Activated CD4-positive, alpha-beta T cell treated with anti-CD3 and anti-CD28 coated beads, Interleukin-2, amount 10 ng/mL, durations not matched to agents 24 days and 14 days (primary cell): ENCODE data around the gene TATDN3. TPM values are rescaled to one million over a fixed set of nuclear protein-coding genes. Genes with fewer than 3 reads are reported as not detected.

Experiments
- DNase-seq: peaks from one replicate; pipeline ENCODE4 v3.0.0; 2022
- H3K27ac Mint-ChIP-seq: one replicate; pipeline ENCODE4 v1.8.0; 2022; ENCODE audit warnings: mild to moderate bottlenecking, mixed read lengths
- H3K27me3 Mint-ChIP-seq: one replicate; pipeline ENCODE4 v1.8.0; 2022; ENCODE audit warnings: mixed read lengths
- H3K36me3 Mint-ChIP-seq: one replicate; pipeline ENCODE4 v1.8.0; 2022; ENCODE audit warnings: low read depth, mild to moderate bottlenecking, mixed read lengths
- H3K4me1 Mint-ChIP-seq: one replicate; pipeline ENCODE4 v1.8.0; 2021; ENCODE audit warnings: mixed read lengths
- H3K4me3 Mint-ChIP-seq: one replicate; pipeline ENCODE4 v1.8.0; 2022; ENCODE audit warnings: mild to moderate bottlenecking, moderate library complexity, mixed read lengths
- H3K9me3 Mint-ChIP-seq: one replicate; pipeline ENCODE4 v1.8.0; 2021; ENCODE audit warnings: mixed read lengths
- intact Hi-C: fragments of 100-400 bp; cut with micrococcal nuclease; formaldehyde crosslinking; loops from one replicate; pipeline ENCODE4 v1.15.1; 2023
- total RNA-seq: library from RNA; stranded (reverse); gene quantifications from 2 replicates; pipeline ENCODE4 v1.2.3, GENCODE V29; 2022

Gene TATDN3
- total RNA-seq, 1 donor from 2014 or later = 15.1 TPM

GRCh38 chr1:212783976-212784375 is 7.7 kb upstream of the TATDN3 start:
- intact Hi-C loops = loop anchor here (2.0 kb wide), 1 partner anchor 175 kb away; the partner anchor contains the start of gene ATF3
- Mint-ChIP-seq H3K27ac (no peak overlapping the region), H3K27me3 (no peaks in the 10 kb centered on the region), H3K4me1 (peaks cover 10% of the 10 kb centered on the region), H3K36me3 (peaks cover 39% of the 10 kb centered on the region), H3K9me3 (no peaks in the 10 kb centered on the region), H3K4me3 (no peak overlapping the region)
- DNase-seq = no peak

- H3K27me3 Mint-ChIP-seq = no peaks in the 10 kb centered on the region
Measured at GRCh38 chr1:212785871-212786270, 5.8 kb upstream of the TATDN3 start.

DNA sequence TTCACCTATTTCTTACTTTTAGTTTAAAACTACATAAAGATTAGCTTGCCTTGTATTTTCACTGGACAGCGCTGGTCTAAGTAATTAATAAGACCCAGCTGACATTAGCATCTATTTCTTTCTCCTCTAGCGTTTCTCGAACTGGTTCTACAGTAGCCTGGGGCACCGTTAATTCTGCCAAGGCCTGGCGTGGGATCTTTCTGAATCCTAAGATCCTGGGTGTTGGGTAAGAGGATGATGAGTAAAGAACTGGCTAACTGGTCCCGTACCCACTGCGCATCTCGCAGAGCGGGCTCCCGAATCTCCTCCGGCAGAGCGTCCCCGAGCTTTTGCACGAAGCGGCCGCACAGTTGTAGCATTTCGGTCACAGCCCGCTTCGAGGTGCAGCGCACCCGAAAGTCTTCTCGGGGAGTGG is 426 bp upstream of the TATDN3 start:
- intact Hi-C loops = loop anchor here (1.0 kb wide), 4 partner anchors 67 to 260 kb away; partner anchors contain the start of genes ANGEL2, FLVCR1 and RPS6KC1
- Mint-ChIP-seq H3K4me1 (peaks cover 26% of the 10 kb centered on the region), H3K27ac (peak overlapping the region; percentile 96), H3K9me3 (peaks cover 5% of the 10 kb centered on the region), H3K36me3 (peaks cover 19% of the 10 kb centered on the region), H3K27me3 (no peaks in the 10 kb centered on the region), H3K4me3 (peak overlapping the region; percentile 93)
- no peak for DNase-seq

More at GRCh38 chr1:212785871-212786270, 5.8 kb upstream of the TATDN3 start:
- H3K9me3 Mint-ChIP-seq = no peaks in the 10 kb centered on the region
- peak overlapping the region; percentile 28 for H3K27ac Mint-ChIP-seq
- intact Hi-C loops = loop anchor here (2.0 kb wide), 1 partner anchor 177 kb away; the partner anchor contains the start of gene ATF3
- peaks cover 14% of the 10 kb centered on the region for H3K4me1 Mint-ChIP-seq
- no peak for DNase-seq
- H3K4me3 Mint-ChIP-seq = no peak overlapping the region
- H3K36me3 Mint-ChIP-seq = peaks cover 37% of the 10 kb centered on the region

DNA sequence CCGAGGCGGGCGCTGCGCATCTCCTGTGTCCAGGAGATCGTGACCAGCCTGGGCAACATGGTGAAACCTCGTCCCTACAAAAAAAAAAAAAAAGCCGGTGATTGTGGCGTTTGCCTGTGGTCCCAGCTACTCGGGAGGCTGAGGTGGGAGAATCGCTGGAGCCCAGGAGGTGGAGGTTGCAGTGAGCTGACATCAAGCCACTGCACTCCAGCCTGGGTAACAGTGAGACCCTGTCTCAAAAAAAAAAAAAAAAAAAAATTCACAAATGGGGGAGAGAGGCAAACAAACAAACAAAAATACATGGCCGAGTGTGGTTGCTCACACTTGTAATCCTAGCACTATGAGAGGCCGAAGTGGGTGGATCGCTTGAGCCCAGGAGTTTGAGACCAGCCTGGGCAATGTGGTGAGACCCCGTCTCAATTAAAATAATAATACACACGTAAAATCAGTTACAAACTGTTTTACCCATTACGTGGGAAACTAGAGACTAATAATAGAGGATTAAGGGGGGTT is 758 bp downstream of the TATDN3 start:
- H3K27ac Mint-ChIP-seq = peak overlapping the region; percentile 96
- DNase-seq = no peak
- peaks cover 5% of the 10 kb centered on the region for H3K9me3 Mint-ChIP-seq
- H3K36me3 Mint-ChIP-seq = peaks cover 21% of the 10 kb centered on the region
- peak overlapping the region; percentile 93 for H3K4me3 Mint-ChIP-seq
- H3K4me1 Mint-ChIP-seq = peaks cover 26% of the 10 kb centered on the region
- intact Hi-C loops = no loop called here
- H3K27me3 Mint-ChIP-seq = no peaks in the 10 kb centered on the region

- Mint-ChIP-seq H3K4me1 (peaks cover 27% of the 10 kb centered on the region), H3K9me3 (peaks cover 5% of the 10 kb centered on the region), H3K36me3 (peaks cover 27% of the 10 kb centered on the region), H3K27me3 (no peaks in the 10 kb centered on the region), H3K27ac (peak overlapping the region; percentile 89), H3K4me3 (peak overlapping the region; percentile 54)
- intact Hi-C loops = no loop called here
- DNase-seq = peak; percentile 69
Measured at GRCh38 chr1:212794561-212795014, 2.9 kb downstream of the TATDN3 start.

DNA sequence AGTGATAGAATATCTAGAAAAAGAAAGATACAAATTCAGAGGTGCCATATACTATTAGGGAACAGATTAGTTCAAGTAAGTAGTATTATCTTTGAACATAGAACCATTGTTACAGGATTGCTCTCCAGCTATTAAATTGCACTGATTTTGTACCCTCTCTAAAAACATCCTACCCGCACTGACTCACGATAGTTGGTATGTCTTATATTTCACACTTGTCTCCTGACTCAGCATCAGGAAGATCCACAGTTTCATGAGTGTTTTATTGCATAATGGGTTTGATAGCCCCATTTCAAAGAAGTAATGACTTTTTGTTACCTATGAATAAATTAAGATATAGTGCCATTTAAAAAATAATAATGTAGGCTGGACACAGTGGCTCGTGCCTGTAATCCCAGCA is 6.0 kb downstream of the TATDN3 start:
- Mint-ChIP-seq H3K27me3 (no peaks in the 10 kb centered on the region), H3K9me3 (peaks cover 5% of the 10 kb centered on the region), H3K4me3 (no peak overlapping the region), H3K27ac (no peak overlapping the region), H3K36me3 (peaks cover 39% of the 10 kb centered on the region), H3K4me1 (peaks cover 17% of the 10 kb centered on the region)
- intact Hi-C loops = no loop called here
- no peak for DNase-seq

- Mint-ChIP-seq H3K36me3 (peaks cover 24% of the 10 kb centered on the region), H3K4me3 (no peak overlapping the region), H3K27me3 (no peaks in the 10 kb centered on the region), H3K4me1 (no peaks in the 10 kb centered on the region), H3K27ac (no peak overlapping the region), H3K9me3 (no peaks in the 10 kb centered on the region)
- DNase-seq = no peak
- intact Hi-C loops = no loop called here
Measured at GRCh38 chr1:212805767-212806166, 14.1 kb downstream of the TATDN3 start.

DNA sequence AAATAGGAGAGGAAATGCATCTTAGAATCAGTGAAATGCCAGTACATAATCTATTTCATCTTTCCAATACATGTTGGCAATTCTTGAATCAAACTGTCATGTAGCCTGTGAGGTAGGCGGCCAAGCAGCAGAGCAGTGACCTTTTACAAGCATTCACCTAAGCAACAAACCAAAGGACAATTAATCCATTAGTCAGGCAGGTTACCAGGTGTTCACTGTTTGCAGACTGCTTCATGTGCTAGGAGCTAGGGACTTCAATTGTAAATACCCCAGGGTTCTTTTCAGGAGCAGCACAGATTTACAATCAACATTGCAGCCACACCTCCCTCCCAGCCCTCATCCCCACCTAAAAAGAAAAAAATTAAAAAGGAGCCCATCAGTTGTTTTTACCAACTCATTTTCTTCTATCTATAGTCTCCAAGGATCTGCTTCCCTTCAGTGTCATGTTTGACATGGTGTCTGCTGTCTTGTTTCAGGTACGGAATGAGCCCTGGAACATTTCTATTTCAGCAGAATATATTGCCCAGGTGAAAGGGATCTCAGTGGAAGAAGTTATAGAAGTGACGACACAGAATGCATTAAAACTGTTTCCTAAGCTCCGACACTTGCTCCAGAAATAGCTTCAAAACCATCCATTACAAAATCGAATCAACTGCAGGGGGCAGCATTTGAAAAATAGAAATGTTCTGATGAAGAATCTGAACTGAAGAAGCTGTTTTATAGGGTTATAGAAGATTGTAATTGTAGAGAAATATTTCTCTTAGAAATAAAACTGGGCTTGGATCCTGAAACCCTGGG is 23.0 kb downstream of the TATDN3 start:
- Mint-ChIP-seq H3K4me1 (peaks cover 2% of the 10 kb centered on the region), H3K27ac (no peak overlapping the region), H3K9me3 (no peaks in the 10 kb centered on the region), H3K27me3 (no peaks in the 10 kb centered on the region), H3K4me3 (no peak overlapping the region), H3K36me3 (no peaks in the 10 kb centered on the region)
- peak; percentile 65 for DNase-seq
- intact Hi-C loops = loop anchor here (1.0 kb wide), 1 partner anchor 181 kb away; no protein-coding TSS in a partner anchor

DNA sequence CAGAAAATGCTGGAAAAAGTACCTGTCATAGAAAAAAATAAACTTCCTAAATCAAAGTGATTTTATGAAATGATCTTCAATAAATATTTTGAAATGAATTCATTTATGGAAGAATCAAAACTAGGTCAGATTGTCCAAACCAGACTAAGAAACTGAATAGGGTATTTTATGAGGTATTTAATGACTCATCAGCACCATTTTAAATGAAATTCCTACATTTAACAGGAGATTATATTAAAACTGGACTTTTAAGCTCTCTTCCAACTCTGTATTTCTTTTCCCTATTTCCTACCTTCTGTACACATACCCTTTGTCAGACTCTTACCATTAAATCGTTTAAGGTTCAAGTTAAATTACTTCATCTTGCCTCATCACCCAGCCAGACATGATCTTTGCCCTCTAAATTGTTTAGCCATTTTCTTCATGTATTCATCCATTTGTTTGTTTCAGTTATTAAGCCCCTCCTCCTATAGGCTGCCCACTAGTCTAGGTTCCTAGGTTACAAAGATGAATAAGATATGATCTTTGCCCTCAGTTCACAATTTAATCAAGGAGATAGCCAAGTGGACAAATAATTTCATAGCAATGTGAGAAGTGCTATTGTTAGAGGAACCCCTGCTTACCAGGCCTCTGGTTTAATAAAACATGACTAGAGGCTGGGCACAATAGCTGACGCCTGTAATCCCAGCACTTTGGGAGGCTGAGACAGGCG is 25.0 kb downstream of the TATDN3 start:
- Mint-ChIP-seq H3K9me3 (no peaks in the 10 kb centered on the region), H3K36me3 (no peaks in the 10 kb centered on the region), H3K27me3 (no peaks in the 10 kb centered on the region), H3K4me1 (peaks cover 3% of the 10 kb centered on the region), H3K4me3 (no peak overlapping the region), H3K27ac (no peak overlapping the region)
- intact Hi-C loops = no loop called here
- DNase-seq = no peak

- Mint-ChIP-seq H3K36me3 (peaks cover 5% of the 10 kb centered on the region), H3K4me1 (peaks cover 3% of the 10 kb centered on the region), H3K27ac (no peak overlapping the region), H3K27me3 (no peaks in the 10 kb centered on the region), H3K4me3 (no peak overlapping the region), H3K9me3 (peaks cover 3% of the 10 kb centered on the region)
- intact Hi-C loops = no loop called here
- DNase-seq = no peak
Measured at GRCh38 chr1:212819726-212820125, 28.0 kb downstream of the TATDN3 start.

- Mint-ChIP-seq H3K4me3 (no peak overlapping the region), H3K27ac (no peak overlapping the region), H3K9me3 (peaks cover 5% of the 10 kb centered on the region), H3K27me3 (no peaks in the 10 kb centered on the region), H3K4me1 (peaks cover 3% of the 10 kb centered on the region), H3K36me3 (peaks cover 5% of the 10 kb centered on the region)
- DNase-seq = no peak
- intact Hi-C loops = no loop called here
Measured at GRCh38 chr1:212820969-212821368, 29.3 kb downstream of the TATDN3 start.

DNA sequence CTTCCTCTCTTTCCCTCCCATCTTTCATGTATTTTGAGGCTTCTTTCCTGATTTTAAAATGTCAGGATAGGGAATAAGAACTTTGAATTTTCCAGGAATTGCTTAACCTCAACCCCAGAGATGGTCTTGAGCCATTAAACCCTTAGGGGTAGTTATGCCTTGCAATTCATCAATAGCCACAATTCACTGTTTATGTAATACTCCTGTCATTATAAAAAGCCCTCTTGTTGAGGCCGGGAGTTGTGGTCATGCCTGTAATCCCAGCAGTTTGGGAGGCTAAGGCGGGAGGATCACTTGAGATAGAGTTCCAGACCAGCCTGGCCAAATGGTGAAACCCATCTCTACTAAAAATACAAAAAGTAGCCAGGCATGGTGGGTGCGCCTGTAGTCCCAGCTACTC is 31.3 kb downstream of the TATDN3 start:
- Mint-ChIP-seq H3K9me3 (peaks cover 8% of the 10 kb centered on the region), H3K27ac (no peak overlapping the region), H3K27me3 (no peaks in the 10 kb centered on the region), H3K4me1 (peaks cover 3% of the 10 kb centered on the region), H3K4me3 (no peak overlapping the region), H3K36me3 (peaks cover 5% of the 10 kb centered on the region)
- intact Hi-C loops = no loop called here
- no peak for DNase-seq

- Mint-ChIP-seq H3K4me1 (peaks cover 3% of the 10 kb centered on the region), H3K27me3 (no peaks in the 10 kb centered on the region), H3K9me3 (peaks cover 8% of the 10 kb centered on the region), H3K36me3 (peaks cover 5% of the 10 kb centered on the region), H3K27ac (no peak overlapping the region), H3K4me3 (no peak overlapping the region)
- intact Hi-C loops = no loop called here
- DNase-seq = no peak
Measured at GRCh38 chr1:212824201-212824600, 32.5 kb downstream of the TATDN3 start.
